AG09319 (cell line): Measurements from ENCODE around the gene NOL12.
A peak's percentile ranks its signal among the peaks of the same experiment; 100 is the strongest.
"Not testable (repeated sequence)": the region's sequence is repeated elsewhere in the genome, so short reads cannot be mapped to it uniquely, and the experiment has no call there.

Source experiments
- DNase-seq: peaks from one replicate; pipeline ENCODE4 v3.0.0-alpha.2; 2010; ENCODE audit warnings: low read depth; ENCODE audit errors: extremely low read depth
- TF ChIP-seq, protein P1 (sequence below): IDR thresholded peaks from 2 replicates; pipeline ENCODE4 v1.5.1; 2011; ENCODE audit warnings: low read depth, mild to moderate bottlenecking, inconsistent platforms, low read length, moderate library complexity

The NOL12 gene

DNA sequence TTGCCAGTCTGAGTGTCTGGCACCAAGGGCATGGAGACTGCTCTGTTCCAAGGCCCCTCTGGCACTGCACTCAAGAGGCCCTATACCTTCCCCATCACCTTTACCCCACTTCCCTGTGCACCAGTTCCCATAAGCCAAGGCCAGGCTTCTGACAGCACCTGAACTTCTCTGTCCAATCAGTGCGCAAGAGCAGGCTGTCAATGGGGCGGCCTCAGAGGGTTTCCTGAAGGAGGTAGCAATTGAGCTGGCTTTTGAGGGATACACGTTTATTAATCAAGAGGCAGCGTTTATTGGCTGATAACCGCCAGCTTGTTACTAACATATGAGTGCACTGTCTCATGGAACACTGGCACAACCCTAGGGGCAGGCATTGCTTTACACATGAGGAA is 44.6 kb upstream of the NOL12 start:
- DNase-seq, result no peak
- TF ChIP-seq, protein P1, sequence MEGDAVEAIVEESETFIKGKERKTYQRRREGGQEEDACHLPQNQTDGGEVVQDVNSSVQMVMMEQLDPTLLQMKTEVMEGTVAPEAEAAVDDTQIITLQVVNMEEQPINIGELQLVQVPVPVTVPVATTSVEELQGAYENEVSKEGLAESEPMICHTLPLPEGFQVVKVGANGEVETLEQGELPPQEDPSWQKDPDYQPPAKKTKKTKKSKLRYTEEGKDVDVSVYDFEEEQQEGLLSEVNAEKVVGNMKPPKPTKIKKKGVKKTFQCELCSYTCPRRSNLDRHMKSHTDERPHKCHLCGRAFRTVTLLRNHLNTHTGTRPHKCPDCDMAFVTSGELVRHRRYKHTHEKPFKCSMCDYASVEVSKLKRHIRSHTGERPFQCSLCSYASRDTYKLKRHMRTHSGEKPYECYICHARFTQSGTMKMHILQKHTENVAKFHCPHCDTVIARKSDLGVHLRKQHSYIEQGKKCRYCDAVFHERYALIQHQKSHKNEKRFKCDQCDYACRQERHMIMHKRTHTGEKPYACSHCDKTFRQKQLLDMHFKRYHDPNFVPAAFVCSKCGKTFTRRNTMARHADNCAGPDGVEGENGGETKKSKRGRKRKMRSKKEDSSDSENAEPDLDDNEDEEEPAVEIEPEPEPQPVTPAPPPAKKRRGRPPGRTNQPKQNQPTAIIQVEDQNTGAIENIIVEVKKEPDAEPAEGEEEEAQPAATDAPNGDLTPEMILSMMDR, result no peak

DNA sequence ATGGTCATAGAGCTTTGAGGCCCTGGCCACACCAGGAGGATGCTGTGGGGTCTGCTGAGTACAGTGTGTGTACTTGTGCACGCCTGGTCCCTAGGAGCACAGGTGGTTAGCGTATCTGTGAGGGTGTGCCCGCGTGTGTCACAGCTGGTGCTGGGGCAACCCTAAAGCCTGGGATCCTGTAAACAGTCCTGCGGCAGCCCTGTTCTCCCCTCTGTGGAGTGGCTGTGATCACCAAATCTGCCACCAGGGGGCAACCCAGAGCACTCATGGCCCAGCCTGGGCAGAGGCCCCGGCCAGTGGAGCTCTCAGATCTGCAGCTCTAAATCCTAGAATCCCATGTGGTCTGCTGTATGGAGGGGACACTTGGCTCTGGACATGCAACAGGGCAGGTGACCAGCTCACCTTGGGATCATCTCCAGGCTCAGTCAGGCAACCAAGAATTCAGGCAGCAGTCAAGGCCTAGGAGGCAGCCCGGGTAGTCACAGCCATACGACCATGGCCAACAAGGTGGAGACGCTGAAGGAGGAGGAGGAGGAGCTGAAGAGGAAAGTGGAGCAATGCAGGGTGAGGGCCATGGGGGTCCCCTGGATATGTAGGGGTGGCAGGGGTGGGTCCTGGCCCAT is 42.8 kb upstream of the NOL12 start:
- TF ChIP-seq, protein P1, result peak; percentile 95
- no peak for DNase-seq

DNA sequence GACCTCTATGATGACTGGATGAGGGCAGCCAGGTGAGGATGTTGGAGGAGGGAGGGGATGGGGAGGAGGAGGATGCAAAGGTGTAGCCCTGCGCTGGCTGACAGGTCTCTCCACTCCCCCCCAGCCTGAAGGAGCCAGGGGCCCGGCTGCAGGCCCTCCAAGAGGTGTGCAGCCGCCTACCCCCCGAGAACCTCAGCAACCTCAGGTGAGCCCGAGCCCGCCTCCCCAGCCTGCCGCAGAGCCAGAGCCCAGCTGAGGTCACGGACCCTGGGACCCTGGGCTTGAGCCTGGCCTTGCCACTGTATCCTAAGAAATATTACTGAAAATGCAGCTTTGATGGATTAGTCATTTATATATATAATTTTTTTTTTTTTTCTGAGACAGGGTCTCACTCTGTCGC is 38.8 kb upstream of the NOL12 start:
- no peak for DNase-seq
- TF ChIP-seq, protein P1, result no peak

DNA sequence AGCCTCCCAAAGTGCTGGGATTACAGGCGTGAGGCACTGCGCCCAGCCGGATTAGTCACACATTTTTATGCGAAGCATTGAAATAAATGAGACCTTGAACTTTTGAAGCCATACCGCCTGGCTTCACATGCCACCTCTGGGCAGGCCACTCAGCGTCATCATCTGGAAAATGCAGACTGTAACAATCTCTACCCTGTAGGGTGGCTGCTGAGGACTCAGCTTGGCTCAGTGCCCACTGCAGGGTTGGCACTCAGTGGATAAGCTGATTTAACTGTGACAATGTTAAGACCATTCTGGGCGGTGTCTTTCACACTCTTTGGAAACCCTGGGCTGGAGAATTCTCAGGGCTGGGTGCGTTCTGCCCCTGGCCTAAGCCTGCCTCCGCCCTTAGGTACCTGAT is 38.2 kb upstream of the NOL12 start:
- DNase-seq, result no peak
- TF ChIP-seq, protein P1, result no peak

DNA sequence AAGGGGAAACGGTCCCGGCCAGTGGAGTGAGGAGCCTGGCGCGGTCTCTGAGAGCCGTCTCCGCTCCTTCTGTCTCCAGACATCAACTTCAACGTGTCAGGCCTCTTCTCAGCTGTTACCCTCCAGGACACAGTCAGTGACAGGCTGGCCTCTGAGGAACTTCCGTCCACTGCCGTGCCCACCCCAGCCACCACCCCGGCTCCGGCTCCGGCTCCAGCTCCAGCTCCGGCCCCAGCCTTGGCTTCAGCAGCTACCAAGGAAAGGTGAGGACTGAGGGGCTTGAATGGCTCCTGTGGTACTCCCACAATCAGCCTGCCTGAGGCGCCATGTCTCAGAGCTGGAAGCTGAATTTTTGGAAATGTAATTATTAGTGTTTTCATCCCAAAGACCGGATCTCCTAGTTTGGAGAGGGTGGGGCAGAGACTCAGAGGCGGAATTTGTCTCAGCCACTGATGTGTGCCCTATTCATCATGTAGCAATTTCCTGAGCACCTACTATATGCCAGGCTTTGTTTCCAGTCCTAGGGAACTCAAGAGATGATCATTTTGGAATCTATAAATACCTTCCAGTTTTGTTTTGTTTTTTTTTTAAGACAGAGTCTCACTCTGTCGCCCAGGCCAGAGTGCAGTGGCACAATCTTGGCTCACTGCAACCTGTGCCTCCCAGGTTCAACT is 35.5 kb upstream of the NOL12 start:
- DNase-seq, result no peak
- TF ChIP-seq, protein P1, result no peak

DNA sequence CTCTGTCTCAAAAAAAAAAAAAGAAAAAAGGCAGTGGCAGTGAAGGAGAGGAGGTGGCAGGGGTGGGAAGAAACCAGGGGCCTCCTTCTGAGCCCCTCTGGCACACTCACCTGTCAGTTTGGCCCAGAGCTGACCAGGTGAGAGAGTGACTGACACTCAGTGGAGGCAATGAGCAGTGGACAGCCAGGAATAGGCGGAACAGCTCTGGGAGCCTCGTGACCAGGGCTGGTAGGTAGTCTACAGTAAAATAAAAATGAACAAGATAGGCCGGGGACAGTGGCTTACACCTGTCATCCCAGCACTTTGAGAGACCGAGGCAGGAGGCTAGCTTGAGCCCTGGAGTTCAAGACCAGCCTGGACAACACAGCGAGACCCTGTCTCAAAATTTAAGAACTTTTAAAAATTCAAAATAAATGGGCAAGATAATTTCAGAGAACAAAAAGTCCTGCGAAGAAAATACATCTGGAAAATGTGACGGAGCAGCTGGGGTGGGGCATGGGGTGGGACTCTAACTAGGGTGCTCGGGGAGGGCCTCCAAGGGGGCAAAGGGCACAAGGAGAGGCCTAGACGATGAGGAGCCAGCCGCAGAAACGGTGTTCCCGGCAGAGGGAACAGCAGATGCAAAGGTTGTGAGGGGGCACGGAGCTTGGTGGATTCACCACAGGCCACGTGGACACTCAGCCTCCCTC is 31.4 kb upstream of the NOL12 start:
- TF ChIP-seq, protein P1, result no peak
- DNase-seq, result no peak

DNA sequence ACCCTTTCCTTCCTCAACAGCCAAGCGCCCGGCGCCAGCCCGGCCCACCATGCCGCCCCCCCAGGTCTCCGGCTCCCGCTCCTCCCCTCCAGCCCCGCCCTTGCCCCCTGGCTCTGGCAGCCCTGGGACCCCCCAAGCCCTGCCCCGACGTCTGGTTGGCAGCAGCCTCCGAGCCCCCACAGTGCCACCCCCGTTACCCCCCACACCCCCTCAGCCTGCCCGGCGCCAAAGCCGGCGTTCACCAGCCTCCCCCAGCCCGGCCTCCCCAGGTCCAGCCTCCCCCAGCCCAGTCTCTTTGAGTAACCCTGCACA is 30.9 kb upstream of the NOL12 start:
- TF ChIP-seq, protein P1, result no peak
- no peak for DNase-seq

DNA sequence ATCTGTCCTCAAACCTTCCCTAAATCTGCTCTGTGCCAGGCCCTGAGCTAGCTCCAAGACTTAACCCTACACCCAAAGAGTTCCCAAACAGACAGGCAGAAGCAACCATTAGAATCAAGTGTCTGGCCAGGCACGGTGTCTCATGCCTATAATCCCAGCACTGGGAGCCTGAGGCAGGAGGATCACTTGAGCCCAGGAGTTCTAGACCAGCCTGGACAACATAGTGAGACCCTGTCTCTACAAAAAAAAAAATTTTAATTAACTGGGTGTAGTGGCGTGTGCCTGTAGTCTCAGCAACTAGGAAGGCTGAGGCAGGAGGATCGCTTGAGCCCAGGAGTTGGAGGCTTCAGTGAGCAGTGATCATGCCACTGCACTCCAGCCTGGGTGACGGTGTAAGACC is 29.6 kb upstream of the NOL12 start:
- DNase-seq, result not testable (repeated sequence)
